ENCODE results near the gene PRKAG1. TPM values are rescaled to one million over a fixed set of nuclear protein-coding genes. Genes with fewer than 3 reads are reported as not detected.

Gene PRKAG1
- polyA plus RNA-seq, 5 donors = 64.9 to 82.7 (median 75.6) TPM

DNA sequence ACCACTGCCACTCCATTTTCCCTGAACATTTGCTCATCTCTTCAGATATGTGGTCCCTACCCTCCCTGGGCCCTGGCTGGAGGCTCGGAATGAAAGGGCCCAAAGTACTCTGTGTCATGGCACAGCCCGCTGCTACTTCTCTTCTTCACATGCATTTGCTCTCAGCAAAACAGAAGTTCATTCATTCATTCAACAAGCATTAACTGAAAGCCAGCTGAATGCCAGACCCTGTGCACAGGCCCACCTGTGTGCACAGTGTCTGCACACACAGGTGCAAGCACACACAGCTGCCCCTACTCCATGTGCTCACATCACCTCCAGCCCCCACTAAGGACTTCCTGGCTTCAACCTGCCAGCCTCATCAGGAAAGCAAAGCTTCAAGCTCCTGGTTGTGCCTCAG, 32.7 kb downstream of the PRKAG1 start:
- DNase-seq = no peak

DNA sequence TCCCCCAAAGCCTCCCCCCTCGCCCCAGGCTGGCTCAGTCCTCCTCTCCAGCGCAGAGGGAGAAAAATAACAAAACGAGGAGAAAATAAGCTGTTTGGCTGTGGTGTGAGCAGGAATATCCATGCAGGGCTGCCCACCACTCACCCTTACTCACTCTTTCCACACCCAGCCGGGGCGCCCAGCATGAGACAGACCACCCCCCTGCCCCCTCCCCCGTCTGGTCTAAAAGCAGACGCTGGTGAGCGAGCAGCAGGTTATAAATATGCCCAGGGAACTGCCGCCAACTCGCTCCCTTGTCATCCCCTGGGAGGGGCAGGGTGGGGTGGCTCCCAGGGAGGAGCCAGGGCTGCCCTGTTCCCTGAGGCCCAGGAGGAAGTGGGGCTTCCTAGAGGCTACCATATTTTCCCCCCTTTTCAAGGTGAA, 33.1 kb downstream of the PRKAG1 start:
- DNase-seq = no peak

DNA sequence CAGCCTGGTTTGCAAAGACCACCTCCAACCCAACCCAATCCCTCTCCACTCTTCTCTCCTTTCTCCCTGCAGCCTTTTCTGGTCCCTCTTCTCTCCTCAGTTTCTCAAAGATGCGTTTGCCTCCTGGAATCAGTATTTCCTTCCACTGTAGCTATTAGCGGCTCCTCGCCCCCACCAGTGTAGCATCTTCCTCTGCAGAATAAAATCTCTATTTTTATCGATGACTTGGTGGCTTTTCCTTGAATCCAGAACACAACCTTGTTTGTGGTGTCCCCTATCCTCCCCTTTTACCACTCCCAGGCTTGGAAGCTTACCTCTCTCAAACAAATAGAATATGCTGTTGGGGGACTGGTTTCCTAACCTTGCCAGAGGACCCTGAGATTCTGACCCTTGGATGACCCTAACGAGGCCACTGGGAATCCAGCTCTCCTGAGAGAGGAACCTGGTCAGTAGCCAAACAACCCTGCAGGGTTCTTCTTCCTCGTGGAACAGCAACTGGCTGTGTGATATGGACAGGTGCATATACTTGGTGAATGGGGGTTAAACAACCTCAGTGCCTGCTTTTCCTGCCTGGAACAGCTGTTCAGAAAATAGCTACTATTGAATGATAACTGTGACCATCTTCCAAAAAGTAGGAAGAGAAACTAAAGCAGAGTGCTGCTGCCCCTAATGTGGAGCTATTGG, 36.0 kb downstream of the PRKAG1 start:
- DNase-seq = no peak

DNA sequence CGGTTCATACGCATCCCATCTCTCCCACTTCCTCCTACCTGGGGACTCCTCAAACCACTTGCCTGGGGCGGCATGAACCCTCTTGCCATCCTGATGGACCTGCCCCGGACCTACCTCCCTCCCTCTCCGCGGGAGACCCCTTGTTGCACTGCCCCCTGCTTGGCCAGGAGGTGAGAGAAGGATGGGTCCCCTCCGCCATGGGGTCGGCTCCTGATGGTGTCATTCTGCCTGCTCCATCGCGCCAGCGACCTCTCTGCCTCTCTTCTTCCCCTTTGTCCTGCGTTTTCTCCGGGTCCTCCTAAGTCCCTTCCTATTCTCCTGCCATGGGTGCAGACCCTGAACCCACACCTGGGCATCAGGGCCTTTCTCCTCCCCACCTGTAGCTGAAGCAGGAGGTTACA, 36.8 kb downstream of the PRKAG1 start:
- no peak for DNase-seq

DNA sequence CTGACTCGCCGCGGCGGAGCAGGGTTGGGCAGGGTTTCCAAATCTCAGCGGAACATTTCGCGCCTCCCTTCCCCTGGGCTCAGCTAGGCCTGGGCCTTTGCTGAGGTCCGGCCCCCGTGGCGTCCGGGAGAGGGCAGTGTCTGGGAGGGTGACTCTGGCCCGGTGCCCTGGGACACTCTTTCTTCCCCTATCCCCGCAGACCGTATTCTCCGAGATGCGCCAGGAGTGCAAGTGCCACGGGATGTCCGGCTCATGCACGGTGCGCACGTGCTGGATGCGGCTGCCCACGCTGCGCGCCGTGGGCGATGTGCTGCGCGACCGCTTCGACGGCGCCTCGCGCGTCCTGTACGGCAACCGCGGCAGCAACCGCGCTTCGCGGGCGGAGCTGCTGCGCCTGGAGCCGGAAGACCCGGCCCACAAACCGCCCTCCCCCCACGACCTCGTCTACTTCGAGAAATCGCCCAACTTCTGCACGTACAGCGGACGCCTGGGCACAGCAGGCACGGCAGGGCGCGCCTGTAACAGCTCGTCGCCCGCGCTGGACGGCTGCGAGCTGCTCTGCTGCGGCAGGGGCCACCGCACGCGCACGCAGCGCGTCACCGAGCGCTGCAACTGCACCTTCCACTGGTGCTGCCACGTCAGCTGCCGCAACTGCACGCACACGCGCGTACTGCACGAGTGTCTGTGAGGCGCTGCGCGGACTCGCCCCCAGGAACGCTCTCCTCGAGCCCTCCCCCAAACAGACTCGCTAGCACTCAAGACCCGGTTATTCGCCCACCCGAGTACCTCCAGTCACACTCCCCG, 37.4 kb downstream of the PRKAG1 start:
- DNase-seq = no peak

DNA sequence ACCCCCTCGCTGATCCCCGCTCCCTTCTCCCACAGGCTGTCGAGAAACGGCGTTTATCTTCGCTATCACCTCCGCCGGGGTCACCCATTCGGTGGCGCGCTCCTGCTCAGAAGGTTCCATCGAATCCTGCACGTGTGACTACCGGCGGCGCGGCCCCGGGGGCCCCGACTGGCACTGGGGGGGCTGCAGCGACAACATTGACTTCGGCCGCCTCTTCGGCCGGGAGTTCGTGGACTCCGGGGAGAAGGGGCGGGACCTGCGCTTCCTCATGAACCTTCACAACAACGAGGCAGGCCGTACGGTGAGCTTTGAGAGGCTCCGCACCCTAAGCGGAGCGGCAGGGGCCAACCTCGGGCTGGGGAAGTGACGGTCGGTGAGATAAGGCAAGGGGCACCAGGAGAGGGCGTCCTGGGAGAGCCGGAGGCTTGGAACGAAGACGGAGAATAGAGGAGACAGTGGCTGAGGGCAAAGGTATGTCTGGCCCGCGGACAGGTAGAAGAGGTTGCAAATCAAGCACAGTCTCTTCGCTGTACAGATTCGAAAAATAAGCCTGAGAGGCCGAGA, 38.1 kb downstream of the PRKAG1 start:
- DNase-seq = no peak

DNA sequence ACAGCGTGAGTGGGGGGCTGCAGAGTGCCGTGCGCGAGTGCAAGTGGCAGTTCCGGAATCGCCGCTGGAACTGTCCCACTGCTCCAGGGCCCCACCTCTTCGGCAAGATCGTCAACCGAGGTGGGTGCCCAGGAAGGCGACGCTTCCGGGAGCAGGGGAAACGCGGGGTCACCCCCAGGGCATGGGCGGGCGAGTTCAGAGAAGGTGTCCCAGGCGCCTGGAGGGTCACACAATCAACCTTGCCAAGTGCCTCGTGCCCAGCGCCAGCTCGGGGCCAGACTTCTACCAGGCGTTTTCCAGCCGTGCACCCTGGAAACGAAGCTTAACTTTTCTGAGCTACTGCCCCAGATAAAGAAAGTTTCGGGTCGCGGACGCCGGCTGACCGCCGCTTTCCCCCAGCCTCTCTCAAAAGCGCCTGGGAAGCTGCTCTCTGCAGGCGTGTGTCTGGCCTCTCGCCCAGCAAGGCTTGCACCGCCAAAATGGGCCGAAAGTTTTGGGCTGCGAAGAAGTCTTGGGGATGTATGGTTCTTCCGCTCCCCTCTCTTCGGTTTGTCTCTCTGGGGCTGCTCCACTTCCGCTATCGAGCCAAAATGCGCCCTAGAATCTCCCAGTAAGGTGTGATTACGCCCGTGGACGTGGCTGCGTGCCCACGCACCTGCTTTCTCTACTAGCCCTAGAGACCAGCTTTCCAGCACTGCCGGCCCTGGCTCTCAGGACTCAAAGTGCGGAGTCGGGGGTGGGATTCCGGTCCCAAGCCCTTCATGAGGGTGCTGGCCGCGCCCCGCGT, 38.8 kb downstream of the PRKAG1 start:
- DNase-seq = no peak

DNA sequence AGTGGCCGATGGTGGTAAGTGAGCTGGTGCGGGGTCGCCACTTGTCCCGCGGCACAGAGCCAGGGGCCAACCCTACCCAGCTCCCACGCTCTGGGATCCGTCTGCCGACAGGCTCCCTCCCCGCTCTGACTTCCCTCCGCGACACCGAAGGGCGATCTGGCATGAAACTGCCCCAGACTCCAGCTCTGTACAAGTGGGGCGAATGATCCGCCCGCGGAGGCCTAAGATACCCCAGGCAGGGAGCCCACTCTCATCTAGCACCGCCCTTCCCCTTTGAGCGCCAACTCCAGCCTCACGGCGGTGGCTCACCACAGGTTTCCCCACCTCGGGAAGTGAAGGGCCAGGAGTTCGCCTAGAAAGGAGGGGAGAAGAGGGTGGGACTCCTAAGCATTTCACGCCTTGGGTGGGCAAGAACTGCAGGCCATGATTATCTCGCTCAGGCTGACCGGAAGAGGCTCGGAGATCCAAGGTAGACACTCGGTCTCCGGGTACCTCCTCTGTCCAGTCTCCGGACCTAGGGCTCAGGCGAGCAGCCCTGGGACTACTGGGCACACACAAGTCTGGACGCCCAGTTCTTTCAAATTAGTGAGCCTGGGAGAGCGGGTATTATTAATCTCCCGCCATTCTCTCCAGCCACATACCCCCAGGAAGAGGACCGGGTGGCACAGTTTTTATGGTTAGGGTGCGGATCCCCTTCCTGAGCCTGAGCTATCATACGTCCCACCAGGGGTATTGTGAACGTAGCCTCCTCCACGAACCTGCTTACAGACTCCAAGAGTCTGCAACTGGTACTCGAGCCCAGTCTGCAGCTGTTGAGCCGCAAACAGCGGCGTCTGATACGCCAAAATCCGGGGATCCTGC, 39.6 kb downstream of the PRKAG1 start:
- no peak for DNase-seq

DNA sequence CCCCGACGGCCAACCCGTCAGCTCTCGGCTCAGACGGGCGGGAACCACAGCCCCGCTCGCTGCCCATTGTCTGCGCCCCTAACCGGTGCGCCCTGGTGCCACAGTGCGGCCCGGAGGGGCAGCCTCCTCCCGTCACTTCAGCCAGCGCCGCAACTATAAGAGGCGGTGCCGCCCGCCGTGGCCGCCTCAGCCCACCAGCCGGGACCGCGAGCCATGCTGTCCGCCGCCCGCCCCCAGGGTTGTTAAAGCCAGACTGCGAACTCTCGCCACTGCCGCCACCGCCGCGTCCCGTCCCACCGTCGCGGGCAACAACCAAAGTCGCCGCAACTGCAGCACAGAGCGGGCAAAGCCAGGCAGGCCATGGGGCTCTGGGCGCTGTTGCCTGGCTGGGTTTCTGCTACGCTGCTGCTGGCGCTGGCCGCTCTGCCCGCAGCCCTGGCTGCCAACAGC, 40.3 kb downstream of the PRKAG1 start, which contains the start of gene WNT1:
TSS of gene WNT1 (plus strand) at position 32 of the 450 bp plus-strand sequence. CDS start at position 361, 329 bp downstream.
- DNase-seq = no peak

DNA sequence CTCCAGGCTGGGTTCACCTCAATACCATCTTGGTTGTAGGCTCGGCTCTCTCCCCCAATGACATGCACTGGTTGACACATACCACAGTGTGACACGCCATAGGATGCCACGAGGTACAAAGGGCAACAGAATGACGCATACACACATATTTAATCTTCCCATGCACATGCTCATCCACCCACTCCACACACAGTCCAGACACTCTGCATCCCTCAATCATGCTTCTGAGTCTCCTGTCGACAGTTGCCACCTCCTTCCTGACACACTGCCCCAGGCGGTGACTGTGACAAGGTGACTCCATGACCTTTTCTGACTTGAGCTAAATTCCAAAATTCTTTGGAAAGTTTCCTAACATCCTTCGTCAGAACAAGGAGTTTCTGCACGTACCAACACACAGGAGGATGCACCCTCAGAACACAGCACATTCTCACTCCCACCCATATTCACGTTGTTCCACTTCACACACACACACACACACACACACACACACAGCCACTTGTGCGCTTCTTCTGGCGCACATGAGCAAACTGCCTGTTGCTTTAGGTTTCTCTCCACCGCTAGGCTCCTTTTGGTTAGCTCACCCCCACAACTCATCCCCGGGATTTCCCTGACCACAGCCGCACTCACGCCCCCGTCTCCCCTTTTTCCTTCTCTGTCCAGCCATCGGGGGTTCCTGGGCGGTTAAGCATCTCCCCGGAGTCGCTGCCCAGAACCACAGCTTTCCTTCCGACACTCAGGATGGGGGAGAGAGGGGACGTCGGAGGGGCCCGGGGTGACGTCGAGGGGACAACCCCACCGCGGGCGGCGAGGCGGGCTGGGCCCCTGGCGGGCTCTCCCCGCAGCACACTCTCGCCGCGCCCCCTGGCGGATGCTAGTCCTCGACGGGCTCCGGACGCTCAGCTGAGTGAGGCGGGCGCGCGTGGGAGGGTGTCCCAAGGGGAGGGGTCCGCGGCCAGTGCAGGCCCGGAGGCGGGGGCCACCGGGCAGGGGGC, 41.0 kb downstream of the PRKAG1 start:
- DNase-seq = no peak

DNA sequence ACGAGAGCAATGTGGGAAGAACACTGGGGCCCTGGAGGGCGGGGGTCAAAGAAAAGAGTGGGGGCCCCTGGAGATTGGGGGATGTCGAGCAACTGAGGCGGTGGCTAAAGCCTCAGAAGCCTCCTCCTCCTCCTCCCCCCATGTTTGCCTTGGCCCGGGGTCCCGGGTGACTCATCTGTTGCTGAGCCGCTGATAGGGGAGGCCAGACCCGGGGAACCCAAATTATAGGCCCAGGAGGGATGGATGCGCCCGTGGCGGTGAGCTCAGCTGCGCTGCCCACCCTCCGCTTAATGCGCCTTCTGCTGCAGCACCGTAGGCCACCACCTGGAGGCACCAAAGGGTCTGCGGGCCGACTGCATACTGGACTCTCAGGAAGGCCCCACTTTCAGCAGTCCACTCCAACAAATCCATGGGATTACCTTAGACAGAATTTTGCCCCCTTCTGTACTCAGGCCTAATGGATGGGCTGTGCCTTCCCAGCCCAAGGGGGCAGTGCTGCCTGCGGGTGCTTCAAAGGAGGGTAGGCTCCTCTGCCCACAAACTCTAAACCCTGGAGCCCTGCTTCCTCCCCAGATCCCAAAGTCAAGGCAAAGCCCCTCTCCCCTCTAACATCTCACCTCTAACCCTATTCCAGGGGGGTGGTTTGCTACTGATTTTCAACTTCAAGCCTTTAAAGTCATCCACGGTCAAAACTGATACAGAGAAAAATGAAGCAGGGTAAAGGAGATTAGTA, 44.5 kb downstream of the PRKAG1 start:
- DNase-seq = no peak

DNA sequence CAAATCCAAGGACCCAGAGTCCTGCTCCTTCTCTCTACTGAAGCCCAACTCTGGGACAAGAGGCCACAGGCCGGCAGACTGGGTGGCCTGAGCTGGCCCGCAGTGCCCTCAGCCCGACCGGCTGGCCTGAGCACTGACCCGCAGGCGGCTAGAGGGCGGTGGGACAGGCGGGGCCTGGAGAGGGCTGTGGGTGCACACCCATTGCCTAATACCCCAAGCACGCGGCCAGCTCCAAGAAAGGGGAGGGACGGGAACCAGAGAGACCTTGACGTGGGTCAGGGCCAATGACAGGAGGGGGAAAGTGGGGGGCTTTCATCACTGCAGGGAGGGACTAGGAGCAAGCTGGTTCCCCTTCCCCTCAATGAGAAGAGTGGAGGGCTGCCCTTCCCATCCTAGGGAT, 45.0 kb downstream of the PRKAG1 start:
- no peak for DNase-seq

DNA sequence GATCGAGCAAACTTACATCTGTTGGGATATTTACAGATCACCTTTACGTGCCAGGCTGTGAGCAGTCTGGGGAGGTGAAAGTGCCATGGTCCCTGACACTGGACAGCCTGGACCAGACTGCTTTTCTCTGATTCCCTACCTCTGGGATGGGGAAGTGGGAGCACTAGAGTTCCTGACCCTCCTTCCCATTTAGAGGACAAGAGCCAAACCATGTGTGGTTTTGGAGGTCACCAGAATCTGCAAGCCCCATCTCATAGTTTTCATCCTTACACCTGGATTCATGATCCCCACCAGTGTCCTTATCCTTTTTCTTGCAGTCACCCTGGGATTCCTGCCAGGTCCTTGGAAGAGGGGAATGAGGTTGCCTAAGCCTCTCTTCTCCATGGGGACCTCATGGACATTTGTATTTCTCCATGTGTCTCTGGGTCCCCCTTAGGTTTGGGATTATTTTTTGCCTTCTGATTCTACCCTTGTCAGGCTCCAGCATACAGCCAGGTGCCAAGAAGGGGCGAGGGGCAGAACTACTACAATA, 45.6 kb downstream of the PRKAG1 start:
- DNase-seq = no peak

DNA sequence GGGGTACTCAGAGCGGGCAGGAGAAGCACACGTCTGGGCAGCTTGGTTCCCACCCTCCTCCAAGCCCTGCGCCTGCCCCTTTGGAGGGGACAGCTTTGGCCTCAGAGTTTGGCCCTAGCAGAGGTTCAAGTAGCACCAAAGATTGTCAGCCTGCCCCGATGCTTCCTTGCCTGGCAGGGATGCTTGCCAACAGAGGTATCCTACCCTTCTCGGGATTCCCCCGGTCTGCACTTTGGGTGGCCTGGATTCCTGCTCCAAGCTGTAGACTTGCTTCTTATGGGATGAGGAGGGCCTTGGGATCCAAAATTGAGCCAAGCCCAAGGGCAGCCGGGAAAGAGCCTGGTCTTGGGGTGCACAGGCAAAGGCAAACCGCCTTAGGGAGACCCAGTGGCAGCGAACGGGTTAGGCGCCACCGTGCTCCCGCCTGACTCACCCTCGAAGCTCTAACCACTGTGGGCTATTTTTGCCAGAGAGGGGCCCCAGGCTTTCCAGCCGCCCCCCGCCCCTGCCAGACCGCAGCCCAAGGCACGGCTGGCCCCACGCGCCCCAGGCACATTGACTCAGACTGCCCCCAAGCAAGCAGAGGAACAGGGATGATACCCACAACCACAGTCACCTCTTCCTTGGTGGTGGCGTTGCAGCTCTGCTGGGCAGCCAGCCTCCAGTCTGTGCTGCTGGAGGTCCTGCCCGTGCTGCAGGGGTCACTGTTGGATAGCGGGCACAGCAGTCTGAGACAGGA, 46.2 kb downstream of the PRKAG1 start:
- DNase-seq = no peak

DNA sequence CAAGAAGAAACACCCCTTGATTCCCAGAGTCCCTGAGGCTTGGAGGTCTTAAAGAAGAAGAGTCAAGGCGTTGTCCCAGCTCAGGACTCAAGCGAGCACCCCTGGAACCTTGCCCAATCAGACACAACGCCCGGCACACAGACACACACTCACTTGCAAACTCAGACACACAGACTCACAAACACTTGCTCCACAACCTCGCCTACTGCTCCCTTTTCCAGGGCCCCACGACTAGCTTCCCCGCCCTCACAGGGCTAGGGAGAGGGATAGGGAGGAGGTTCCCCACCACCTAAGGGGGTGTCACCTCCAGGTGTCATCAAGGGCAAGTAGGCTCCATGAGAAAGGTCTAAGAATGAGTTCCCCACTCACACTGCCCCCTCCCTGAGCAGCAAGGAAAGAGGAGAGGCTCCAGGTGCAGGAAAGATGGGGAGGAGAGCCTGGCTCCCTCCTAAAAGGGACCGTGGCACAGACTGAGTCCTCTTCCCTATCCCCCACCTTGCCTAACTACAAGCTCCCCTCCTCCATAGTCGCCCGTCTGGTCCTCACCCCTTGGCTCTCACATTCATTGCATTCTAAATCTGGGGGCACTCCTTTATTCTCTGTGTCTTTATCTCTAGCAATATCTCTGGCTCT, 47.8 kb downstream of the PRKAG1 start:
- no peak for DNase-seq

DNA sequence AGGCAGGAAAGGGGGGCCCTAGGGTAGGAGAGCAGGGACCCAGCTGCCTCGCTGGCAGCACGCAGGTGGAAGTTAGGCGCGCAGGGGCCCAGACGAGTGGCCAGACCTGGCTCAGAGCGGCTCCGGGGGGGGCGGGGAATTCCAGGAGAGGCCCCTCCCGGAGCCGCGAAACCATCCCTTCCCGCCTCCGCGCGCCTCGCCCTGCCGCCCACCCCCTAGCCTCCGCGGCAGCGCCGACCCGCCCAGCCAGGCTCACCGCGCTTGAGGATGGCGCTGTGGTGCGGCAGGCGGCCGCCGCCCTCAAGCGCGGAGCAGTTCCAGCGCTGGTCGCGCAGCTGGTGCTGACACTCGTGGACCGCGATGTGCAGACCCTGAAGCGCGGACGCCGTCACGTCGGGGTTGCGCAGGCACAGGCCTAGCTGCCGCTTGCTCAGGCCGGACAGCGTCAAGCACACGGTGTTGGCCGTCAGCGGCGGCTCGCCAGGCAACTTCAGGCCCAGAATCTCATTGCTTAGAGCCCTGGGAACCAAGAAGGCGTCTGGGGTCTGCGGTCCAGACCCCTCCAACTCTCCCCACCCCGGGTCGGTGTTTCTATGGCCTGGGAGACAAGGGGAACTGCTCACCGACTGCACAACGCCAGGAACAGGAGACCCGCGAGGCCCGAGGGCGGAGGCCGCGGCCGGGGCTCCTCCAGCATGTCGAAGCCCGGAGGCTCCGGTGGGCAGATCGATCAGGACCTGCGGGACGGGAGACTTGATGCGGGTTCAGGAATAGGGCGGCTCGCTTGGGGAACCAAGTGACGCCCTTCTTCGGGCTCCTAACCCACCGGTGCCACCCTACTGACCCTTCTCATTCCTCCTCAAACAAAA, 48.5 kb downstream of the PRKAG1 start:
- no peak for DNase-seq
